ENCODE results near the gene LMBRD2.

DNA sequence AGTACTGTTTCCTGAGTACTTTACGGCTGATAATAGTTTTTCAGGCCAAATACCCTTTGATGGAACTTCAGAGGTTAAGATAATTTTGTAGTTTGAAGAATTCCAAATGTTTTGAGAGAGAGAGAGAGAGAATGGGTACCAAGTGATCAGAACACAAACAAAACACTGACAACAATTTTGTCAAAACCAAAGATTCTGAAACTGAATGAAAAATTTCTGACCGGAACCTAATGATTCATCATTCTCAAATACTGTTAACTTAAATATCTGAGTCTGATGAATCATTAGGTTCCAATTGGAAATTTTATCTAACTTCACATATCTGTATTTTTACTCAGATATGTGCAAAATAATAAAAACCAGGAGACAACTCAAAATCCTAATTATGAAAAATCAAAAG is 4.0 kb downstream of the LMBRD2 start:
- TF ChIP-seq, protein P1, sequence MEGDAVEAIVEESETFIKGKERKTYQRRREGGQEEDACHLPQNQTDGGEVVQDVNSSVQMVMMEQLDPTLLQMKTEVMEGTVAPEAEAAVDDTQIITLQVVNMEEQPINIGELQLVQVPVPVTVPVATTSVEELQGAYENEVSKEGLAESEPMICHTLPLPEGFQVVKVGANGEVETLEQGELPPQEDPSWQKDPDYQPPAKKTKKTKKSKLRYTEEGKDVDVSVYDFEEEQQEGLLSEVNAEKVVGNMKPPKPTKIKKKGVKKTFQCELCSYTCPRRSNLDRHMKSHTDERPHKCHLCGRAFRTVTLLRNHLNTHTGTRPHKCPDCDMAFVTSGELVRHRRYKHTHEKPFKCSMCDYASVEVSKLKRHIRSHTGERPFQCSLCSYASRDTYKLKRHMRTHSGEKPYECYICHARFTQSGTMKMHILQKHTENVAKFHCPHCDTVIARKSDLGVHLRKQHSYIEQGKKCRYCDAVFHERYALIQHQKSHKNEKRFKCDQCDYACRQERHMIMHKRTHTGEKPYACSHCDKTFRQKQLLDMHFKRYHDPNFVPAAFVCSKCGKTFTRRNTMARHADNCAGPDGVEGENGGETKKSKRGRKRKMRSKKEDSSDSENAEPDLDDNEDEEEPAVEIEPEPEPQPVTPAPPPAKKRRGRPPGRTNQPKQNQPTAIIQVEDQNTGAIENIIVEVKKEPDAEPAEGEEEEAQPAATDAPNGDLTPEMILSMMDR (IDR thresholded peaks at IDR 0.05) = no peak
- no peak for TF ChIP-seq POLR2A (IDR thresholded peaks at IDR 0.05)
